GM18507 (cell line): Measurements from ENCODE around the gene C18orf63.
"Not testable (repeated sequence)": the region's sequence is repeated elsewhere in the genome, so short reads cannot be mapped to it uniquely, and the experiment has no call there.

Experiments
- DNase-seq: peaks from one replicate; pipeline ENCODE4 v3.0.0; 2011; ENCODE audit warnings: low read depth; ENCODE audit not compliant: insufficient read length; ENCODE audit errors: extremely low spot score
- FAIRE-seq: peaks from 2 replicates; lab custom pipeline; 2011; peaks lifted over from hg19 to GRCh38; lab: Jason Lieb, UNC

C18orf63 gene

DNA sequence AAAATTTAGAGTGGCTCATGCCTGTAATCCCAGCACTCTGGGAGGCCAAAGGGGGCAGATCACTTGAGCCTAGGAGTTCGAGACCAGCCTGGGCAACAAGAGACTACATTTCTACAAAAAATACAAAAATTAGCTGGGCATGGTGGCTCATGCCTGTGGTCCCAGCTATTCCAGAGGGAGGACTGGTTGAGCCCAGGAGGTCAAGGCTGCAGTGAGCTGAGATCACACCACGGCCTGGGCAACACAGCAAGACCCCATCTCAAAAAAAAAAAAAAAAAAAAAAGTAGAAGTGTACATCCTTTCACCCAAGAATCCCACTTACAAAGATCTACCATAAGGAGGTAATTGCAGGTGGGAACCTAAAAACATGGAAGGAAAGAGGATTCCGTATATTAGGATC lies 30.1 kb upstream of the C18orf63 start:
- FAIRE-seq, DNase-seq: not testable (repeated sequence)

DNA sequence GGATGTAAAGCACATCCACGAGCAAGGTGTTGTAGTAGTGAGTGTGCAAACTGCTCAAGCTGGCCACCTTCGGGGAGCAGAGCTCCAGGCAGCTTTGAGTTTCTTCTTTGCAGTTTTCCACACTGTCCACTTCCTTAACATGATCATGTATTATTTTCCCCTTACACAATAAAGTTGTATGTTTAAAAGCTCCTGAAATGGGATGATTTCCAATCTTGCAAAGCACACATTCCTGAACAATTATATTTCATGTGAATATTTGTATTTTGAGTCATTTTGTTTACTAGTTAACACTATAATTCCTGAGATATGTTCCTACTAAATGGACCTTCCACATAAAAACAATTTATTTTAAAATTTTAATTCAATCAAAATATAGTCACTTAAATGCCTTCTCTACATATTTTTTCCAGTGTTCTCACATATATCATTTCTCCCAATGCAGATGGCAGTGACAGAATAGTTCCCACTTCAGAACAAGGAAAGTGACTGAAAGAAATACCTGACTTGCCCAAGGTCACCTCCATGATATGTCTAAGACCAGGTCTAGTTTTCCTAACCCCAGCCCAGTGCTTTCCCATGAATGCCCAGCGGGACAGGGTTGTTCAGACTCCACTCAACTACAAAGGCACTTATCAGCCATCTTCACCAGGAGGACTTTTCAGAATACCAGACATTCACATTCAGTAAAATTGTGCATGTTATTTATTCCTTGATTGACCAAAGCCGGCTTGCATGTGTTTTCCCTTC lies 29.4 kb upstream of the C18orf63 start:
- FAIRE-seq (no peak), DNase-seq (no peak)

DNA sequence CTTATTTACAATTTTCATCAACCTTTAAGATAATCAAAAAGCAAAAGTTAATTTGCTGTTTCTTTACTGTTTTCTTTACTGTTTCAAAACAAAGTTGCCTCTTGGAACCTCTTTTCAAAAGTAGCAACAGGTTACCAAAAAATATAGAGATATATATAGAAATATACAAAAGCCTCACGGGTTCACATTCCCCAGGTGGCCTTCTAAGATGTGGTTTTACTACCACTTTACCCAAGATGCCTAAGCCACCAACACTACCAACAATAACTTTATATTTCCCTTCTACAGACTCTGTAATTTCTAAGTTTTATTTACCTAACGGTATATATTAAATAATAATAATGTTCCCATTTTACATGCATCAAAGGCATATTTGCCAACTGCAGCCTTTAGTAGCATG lies 28.8 kb upstream of the C18orf63 start:
- FAIRE-seq = no peak
- DNase-seq = no peak

DNA sequence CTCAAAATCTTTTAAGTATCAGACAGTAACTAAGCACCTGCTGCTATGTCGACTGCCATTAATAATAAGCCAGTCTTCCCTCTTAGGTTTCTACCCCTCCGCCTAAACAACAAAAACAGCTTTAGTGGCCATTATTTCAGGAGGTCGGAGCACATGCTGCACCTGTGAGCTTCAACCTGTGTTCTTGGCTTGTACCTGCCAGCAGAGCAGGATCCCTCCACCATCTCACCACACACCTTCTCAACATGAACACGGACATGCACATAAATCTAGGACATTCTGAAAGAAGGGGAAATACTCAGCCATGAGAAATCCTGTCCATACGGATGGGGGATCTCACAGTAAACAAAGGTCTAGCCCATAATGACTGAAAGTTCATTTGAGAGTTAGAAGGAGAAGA lies 27.6 kb upstream of the C18orf63 start:
- DNase-seq (no peak), FAIRE-seq (no peak)

DNA sequence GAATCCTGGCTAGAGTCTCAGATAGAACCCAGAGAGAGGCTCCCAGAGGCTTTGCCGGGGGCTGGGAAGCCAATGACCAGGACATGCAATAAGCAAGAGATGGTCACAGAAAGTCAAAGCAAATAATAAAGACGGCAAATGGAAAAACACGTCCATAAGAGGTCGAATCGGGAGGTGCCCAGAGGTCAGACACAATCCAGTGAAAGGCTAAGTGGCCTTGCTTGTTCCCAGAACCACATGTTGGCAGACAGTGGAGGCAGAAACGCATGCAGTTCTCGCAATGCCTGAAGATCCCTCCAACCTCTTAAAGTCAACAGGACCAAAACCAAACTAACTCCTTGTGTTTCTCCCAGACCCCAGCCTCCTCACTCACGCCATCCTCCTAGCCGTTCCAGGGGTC lies 26.9 kb upstream of the C18orf63 start:
- DNase-seq = no peak
- FAIRE-seq = no peak

DNA sequence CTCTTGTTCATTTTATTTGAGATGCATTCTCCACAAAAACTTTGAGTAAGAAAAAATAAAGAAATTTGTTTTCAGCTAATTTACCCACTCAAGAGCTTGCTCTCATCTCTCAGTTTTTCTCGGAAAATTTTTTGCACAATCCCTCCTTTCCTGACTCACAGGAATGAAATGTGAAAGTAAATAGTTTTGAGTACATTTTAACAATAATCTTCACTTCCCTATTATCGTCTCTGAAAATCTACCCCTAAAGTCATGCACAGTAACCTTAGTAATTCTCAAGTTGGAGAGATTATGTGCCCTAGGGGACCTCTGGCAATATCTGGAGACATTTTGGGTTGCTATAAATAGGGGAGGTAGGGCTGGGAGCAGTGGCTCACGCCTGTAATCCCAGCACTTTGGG lies 26.5 kb upstream of the C18orf63 start:
- DNase-seq (no peak), FAIRE-seq (no peak)

DNA sequence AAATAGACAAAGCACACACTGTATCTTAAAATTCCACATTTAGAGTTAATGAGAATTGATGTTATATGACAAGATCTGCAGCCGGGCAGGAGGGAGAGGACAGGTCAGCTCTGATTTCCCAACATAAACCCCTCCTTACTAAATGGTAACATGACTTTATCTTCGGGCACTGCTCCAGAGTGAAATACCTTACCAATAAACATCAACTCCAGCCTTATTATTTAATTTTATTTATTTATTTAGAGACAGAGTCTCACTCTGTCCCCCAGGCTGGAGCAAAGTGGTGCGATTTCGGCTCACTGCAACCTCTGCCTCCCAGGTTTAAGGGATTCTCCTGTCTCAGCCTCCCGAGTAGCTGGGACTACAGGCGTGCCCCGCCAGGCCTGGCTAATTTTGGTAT lies 25.6 kb upstream of the C18orf63 start:
- DNase-seq (no peak), FAIRE-seq (no peak)

DNA sequence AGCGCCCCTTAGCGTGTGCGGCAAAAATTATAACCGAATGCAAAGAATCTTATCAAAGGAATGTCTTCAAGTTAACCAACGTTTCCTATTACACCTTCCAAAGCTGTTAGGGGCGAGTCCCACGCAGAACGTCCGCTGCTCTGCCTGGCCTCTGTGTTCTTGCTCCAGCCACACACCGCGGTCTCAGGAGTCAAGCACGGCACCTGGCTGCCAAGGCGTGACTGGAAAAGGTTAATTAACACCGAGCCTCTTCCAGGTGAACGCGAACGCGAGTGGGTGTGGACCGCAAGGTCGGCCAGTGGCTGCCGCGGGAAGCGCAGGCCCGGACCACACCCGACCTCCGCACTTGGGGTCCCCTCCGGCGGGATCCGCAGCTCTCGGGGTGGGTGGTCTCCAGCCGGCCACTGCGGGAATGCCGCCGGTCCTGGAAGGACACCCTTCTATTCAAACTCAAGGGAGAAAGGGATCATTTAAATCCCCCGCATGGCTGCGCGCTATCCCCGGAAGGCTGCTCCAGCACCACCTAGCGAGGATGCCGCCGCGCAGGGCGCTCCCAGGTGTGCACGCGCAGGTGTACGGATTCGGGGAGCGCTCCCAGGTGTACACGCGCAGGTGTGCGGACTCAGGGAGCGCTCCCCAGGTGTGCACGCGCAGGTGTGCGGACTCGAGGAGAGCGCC lies 24.7 kb upstream of the C18orf63 start:
- DNase-seq (no peak), FAIRE-seq (no peak)

DNA sequence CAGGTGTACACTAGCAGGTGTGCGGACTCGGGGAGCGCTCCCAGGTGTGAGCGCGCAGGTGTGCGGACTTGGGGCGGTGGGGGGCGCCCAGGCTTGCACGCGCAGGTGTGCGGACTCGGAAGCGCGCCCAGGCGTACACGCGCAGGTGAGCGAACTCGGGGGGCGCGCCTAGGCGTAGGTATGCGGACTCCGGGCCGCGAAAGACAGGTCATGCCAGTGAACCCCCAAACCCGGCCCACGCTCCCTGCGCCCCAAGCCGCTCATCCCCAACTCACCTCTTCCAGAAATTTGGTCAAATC lies 24.2 kb upstream of the C18orf63 start:
- DNase-seq (no peak), FAIRE-seq (no peak)

DNA sequence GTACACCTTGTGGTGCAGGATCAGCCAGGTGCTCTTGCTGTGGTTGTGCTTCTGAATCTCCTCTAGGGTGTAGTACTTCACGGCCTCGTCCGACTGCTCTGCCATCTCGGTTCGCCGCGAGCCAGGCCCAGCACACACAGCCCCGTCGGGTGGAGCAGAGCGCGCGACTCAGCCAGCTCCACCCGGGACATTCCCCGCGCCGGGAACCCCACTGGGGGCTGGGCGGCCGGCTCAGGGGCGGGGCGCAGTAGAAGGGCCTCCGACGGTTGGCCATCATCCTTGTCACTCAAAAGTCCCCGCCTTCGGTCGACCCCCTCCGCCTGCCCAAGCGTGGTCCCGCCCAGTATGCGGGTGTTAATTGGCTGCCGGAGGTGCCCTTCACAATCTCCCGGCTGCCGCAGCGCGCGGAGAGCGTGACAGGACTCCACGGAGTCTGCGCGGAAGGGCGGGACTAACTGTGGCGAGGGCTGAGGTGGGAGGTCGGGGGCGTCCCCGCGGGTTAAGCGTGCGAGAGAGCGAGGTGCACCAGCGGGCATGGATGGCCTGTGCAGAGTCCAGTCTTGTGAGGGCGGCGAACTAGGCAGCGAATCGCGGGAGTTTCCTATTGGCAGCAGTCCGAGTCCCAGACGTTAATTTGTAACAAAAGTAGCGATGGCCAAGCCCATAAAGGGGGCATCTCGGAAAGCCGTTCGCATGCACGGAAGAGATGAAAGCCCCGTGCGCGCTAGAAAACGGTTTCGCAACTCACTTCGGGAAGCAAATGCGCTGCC lies 23.7 kb upstream of the C18orf63 start, which contains the start of gene CYB5A:
Gene CYB5A (minus strand): TSS at position 193 of the 770 bp plus-strand sequence. CDS start 88 bp downstream, at position 105.
- peak; percentile 99 for DNase-seq
- peak; percentile 99 for FAIRE-seq

DNA sequence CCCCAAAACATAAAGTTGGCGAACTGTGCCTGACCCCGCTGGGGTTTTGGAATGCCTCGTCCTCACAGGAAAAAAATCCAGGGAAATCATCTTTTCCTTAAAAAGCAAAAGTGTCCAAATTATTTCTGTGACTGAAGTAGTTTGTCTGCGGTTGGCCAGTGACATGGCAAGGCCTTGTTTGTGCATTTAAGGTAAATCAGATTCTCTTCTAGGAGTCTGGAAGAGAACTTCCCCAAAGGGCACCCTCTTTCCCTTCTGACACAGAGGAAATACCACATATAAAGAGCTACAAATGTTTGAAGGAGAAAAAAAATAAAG lies 23.1 kb upstream of the C18orf63 start:
- no peak for DNase-seq
- FAIRE-seq = no peak

DNA sequence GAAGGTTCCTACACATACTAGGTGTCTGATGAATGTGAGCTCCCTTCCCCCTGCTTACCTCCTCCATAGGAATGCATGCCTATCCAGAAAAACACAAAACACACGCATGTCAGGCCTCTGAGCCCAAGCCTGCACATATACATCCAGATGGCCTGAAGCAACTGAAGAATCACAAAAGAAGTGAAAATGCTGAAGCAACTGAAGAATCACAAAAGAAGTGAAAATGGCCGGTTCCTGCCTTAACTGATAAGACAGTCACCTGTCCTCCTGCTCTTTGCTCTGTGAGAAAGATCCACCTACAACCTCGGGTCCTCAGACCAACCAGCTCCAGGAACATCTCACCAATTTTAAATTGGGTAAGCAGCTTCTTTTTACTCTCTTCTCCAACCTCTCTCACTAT lies 22.7 kb upstream of the C18orf63 start:
- DNase-seq, FAIRE-seq: not testable (repeated sequence)

DNA sequence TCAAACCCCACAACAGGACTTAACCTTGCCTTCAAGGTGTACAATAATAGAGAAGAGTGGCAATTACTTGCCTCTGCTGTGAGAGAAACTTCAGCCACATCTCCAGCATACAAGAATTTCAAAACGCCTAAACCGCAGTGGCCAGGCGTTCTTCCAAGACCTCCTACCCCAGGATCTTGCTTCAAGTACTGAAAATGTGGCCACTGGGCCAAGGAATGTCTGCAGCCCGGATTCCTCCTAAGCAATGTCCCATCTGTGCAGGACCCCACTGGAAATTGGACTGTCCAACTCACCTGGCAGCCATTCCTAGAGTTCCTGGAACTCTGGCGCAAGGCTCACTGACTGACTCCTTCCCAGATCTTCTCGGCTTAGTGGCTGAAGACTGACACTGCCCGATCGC lies 21.1 kb upstream of the C18orf63 start:
- FAIRE-seq (no peak), DNase-seq (no peak)

DNA sequence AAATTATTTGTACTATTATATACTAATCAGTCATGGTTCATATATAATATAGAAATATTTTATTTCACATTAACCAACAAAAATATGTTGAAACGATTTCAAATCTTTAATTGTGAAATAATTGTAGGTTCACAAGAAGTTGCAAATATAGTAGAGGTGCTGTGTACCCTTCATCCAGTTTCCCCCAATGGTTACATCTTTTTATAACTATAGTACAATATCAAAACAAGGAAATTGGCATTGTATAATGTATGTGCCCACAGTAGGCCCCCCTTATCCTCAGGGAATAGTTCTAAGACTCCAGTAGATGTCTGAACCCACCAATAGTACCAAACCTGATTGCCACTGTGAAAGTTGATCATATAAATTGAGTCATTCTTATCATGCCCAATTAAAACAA lies 16.5 kb upstream of the C18orf63 start:
- DNase-seq (no peak), FAIRE-seq (no peak)

DNA sequence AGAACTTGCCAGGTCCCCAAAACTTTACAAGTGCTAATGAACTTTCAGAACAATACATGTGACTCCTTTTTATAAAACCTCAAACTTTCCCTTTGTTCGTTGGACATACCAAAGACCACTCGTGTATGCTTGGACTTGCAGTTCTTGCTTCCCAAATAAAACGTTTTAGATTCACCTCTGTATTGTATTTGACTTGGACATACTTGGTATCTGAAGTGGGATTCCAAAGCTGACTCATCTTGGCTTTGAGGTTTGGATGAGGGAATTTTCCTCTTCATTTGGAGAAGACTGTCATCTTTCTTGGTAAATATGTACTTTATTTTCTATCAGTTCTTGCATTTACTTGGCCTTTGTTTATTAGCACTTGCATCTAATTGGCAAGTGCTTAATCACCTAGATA lies 15.9 kb upstream of the C18orf63 start:
- FAIRE-seq (no peak), DNase-seq (no peak)

DNA sequence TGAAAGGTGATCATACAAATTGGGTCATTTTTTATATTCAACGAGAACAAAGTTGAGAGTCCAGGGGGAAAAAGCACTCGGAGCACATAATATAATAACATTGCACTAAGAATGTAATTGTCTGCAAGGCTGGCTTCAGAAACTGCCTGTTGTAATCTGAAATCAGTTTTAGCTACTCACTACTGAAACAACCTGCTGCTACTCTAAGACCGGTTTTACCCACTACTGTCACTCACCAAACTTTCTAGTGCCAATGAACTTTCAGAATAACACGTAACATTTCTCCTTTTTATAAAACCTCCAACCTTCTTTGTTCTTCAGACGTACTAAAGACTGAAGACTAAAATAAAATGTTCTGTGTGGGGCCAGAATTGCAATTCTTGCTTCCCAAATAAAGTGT lies 12.3 kb upstream of the C18orf63 start:
- DNase-seq (no peak), FAIRE-seq (peak; percentile 48)

DNA sequence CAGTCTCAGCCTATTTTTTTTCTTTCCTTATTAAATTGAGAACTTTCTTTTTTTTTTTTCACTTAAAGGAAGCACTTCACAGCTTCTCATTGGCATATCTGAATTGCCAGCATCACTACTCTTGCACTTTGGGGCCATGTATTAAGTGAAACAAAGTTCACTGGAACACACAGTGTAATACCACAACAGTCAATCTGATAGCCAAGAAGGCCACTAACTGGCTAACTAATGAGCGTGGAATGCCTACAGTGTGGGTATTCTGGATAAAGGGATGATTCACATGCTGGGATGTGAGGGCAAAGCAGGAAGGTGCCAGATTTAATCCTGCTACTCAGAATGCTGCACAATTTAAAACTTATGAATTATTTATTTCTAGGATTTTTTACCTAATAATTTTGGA lies 11.7 kb upstream of the C18orf63 start:
- FAIRE-seq (no peak), DNase-seq (no peak)

DNA sequence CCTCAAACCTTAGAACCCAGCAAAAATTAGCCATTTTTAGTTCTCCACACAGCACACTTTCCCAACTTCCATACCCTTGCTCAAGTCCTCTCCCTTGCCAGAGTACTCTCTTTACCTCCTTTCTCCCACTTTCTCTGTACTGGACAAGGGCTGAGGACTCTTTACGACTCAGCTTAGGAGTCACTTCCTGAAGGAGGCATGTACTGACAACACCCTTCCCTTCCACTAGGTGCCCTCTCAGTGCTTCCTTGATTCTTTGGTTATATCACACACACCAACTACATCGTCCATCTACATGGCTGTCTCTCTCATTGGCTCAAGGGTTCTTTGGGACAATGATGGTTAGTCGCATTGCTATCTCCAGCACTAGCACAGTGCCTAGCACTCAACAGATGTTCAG lies 5.2 kb upstream of the C18orf63 start:
- DNase-seq = no peak
- peak; percentile 46 for FAIRE-seq

DNA sequence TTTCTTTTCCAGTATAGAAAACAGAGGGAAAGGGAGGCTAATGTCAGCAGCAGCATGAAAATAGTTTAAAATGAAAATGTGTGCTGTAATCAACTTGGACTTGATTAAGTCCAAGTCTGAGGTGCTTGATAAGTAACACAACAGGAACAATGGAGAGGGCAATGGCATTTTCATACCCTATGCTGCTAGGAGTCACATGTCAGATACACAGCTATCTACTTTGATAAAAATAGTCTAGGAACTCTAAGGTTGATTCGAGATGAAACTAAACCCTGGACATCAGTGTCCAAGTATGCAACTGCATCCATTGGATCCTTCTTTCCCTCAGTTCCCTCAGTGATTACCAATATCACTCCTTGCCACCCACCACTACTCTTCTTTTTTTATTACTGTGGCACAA lies 4.6 kb upstream of the C18orf63 start:
- FAIRE-seq = no peak
- no peak for DNase-seq

DNA sequence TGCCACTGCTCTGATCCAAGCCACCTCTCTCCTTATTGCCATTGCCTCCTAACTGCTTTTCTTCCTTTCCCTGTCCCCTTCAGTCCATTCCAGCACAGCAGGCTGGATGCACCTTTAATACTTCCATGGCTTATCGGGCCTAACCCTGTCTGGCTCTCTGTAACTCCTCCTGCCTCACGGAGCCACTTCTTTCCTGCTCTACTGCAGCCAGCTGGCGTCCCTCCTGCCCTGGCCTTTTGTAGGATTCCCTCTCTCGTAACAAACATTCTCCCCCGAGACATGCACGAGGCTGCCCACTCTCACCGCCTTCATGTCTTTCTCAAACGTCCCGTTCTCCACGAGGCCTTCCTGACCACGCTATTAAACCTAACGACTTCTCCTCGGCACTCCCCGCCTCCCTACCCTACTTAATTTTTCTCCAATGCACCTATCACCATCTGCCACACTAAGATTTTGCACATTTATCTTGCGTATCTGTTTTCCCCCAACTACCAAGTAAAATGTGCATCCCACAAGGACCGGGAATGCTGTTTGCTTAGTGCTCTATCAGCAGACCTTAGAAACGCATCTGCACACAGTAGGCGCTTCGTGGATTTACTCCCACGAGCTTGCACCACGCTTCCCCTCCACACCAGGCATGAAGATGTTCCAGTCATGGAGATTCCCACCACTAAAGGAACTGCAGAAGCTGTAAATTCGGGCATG lies 728 bp upstream of the C18orf63 start:
- DNase-seq (no peak), FAIRE-seq (no peak)
